A549 (cell line): ENCODE results near the gene SETBP1. TPM values are rescaled to one million over a fixed set of nuclear protein-coding genes. Genes with fewer than 3 reads are reported as not detected.

Source experiments
- ATAC-seq, 2 experiments: fragments of 200-7000 bp in 1 of 2; fragments of >200 bp in 1 of 2; cut with Nextera tagmentation in 1 of 2; cut with Tn5 transposase in 1 of 2; 3 replicates each; pipeline versions ENCODE4 v1.8.0 to v1.9.1; 2018 to 2020; ENCODE audit warnings: mild to moderate bottlenecking in 1 of 2, moderate library complexity in 1 of 2
- CTCF ChIA-PET: fragments of 300-600 bp; sonication (Branson Sonifier 250); formaldehyde crosslinking; extraction: SDS; loops from one replicate; lab custom pipeline; 2021; ENCODE audit warnings: antibody characterized with exemption, inconsistent platforms; lab: Yijun Ruan, JAX
- POLR2A ChIA-PET: fragments of 350-600 bp; formaldehyde crosslinking; extraction: SDS; loops from one replicate; lab custom pipeline; 2021; ENCODE audit warnings: antibody characterized with exemption, inconsistent platforms; lab: Yijun Ruan, JAX
- DNase-seq, 2 experiments: peaks; one replicate each; pipeline versions ENCODE4 v3.0.0 to v3.0.0-alpha.2; 2011 to 2016; ENCODE audit warnings: low read depth in 1 of 2, low spot score in 1 of 2
- FAIRE-seq: peaks from 2 replicates; lab custom pipeline; 2011; peaks lifted over from hg19 to GRCh38; lab: Jason Lieb, UNC
- H3K27ac ChIP-seq, 2 experiments: fragments of >200 bp; sonication (Bioruptor Twin); formaldehyde crosslinking; 3 replicates each; pipeline ENCODE4 v1.5.1; 2016 to 2017
- H3K4me1 ChIP-seq: fragments of >200 bp; sonication (Bioruptor Twin); formaldehyde crosslinking; 3 replicates; pipeline ENCODE4 v1.6.1; 2016
- H3K4me2 ChIP-seq: fragments of >200 bp; sonication (Bioruptor Twin); formaldehyde crosslinking; 3 replicates; pipeline ENCODE4 v1.6.1; 2016
- H3K4me3 ChIP-seq: fragments of >200 bp; sonication (Bioruptor Twin); formaldehyde crosslinking; 3 replicates; pipeline ENCODE4 v1.5.1; 2016
- H3K9me3 ChIP-seq: fragments of >200 bp; sonication (Bioruptor Twin); formaldehyde crosslinking; 3 replicates; pipeline ENCODE4 v1.6.1; 2016
- BHLHE40 ChIP-seq: IDR thresholded peaks from 2 replicates; pipeline ENCODE4 v1.6.1; 2012; ENCODE audit warnings: low read depth, low read length, inconsistent platforms
- CBX2 ChIP-seq: fragments of 200-600 bp; sonication (generic); IDR thresholded peaks from 2 replicates; pipeline ENCODE4 v1.6.1; 2016; ENCODE audit warnings: low read depth, mild to moderate bottlenecking, borderline replicate concordance
- CBX8 ChIP-seq: fragments of 200-600 bp; sonication (generic); IDR thresholded peaks from 2 replicates; pipeline ENCODE4 v1.6.1; 2016
- ESRRA ChIP-seq: fragments of 150-350 bp; IDR thresholded peaks from 2 replicates; pipeline ENCODE4 v1.6.1; 2014; ENCODE audit warnings: mild to moderate bottlenecking, low read length, borderline replicate concordance
- FOSL2 ChIP-seq, 2 experiments: fragments of 450-650 bp in 1 of 2; fragments of >200 bp in 1 of 2; sonication (Bioruptor Twin) in 1 of 2; formaldehyde crosslinking; IDR thresholded peaks; 2 replicates each; pipeline versions ENCODE4 v1.5.0 to v1.6.1; 2016 to 2020; ENCODE audit warnings: mild to moderate bottlenecking in 1 of 2, moderate library complexity in 1 of 2
- HDAC2 ChIP-seq: fragments of 200-600 bp; sonication (generic); IDR thresholded peaks from 2 replicates; pipeline ENCODE4 v1.6.1; 2016
- HOXB13 ChIP-seq: fragments of 250-450 bp; sonication (Bioruptor Pico); IDR thresholded peaks from 2 replicates; pipeline ENCODE4 v1.5.0; 2020; ENCODE audit warnings: low read depth, mild to moderate bottlenecking, moderate library complexity
- HOXB5 ChIP-seq: fragments of 250-450 bp; sonication (Bioruptor Pico); IDR thresholded peaks from 2 replicates; pipeline ENCODE4 v1.5.0; 2020; ENCODE audit warnings: mild to moderate bottlenecking, moderate library complexity
- JUN ChIP-seq, 2 experiments: fragments of >200 bp; sonication (Bioruptor Twin); formaldehyde crosslinking; IDR thresholded peaks; 2 replicates in 1 of 2; 3 replicates in 1 of 2; pipeline ENCODE4 v1.6.1; 2016 to 2017
- JUNB ChIP-seq: fragments of >200 bp; sonication (Bioruptor Twin); formaldehyde crosslinking; IDR thresholded peaks from 2 replicates; pipeline ENCODE4 v1.6.1; 2016
- KDM5A ChIP-seq: fragments of 200-600 bp; sonication (generic); IDR thresholded peaks from 2 replicates; pipeline ENCODE4 v1.6.1; 2016; ENCODE audit warnings: antibody characterized with exemption, mild to moderate bottlenecking
- MAFK ChIP-seq: fragments of 450-650 bp; IDR thresholded peaks from 2 replicates; pipeline ENCODE4 v1.6.1; 2014; ENCODE audit not compliant: partially characterized antibody
- MAZ ChIP-seq: fragments of 150-350 bp; IDR thresholded peaks from 2 replicates; pipeline ENCODE4 v1.6.1; 2014; ENCODE audit warnings: antibody characterized with exemption, low read depth, low read length, borderline replicate concordance
- NFE2L2 ChIP-seq: fragments of 150-350 bp; conservative IDR thresholded peaks from 2 replicates; pipeline ENCODE4 v1.6.1; 2014; ENCODE audit warnings: low read length
- PHF8 ChIP-seq: fragments of 200-600 bp; sonication (generic); IDR thresholded peaks from 2 replicates; pipeline ENCODE4 v1.6.1; 2016; ENCODE audit warnings: low read depth, mild to moderate bottlenecking, antibody characterized with exemption, moderate library complexity, borderline replicate concordance
- RAD21 ChIP-seq, 2 experiments: fragments of >200 bp in 1 of 2; sonication (Bioruptor Twin) in 1 of 2; formaldehyde crosslinking in 1 of 2; IDR thresholded peaks in 1 of 2; conservative IDR thresholded peaks in 1 of 2; 2 replicates in 1 of 2; 3 replicates in 1 of 2; pipeline ENCODE4 v1.6.1; 2012 to 2018; ENCODE audit warnings: inconsistent platforms in 1 of 2
- RARB ChIP-seq: fragments of 250-450 bp; sonication (Bioruptor Pico); IDR thresholded peaks from 2 replicates; pipeline ENCODE4 v1.8.0; 2021; ENCODE audit warnings: mild to moderate bottlenecking, moderate library complexity
- RFX5 ChIP-seq: fragments of 450-650 bp; IDR thresholded peaks from 2 replicates; pipeline ENCODE4 v1.7.1; 2014; ENCODE audit warnings: antibody characterized with exemption, mild to moderate bottlenecking, moderate library complexity
- SMC3 ChIP-seq: fragments of >200 bp; sonication (Bioruptor Twin); formaldehyde crosslinking; IDR thresholded peaks from 3 replicates; pipeline ENCODE4 v1.6.1; 2018; ENCODE audit warnings: inconsistent platforms
- SREBF2 ChIP-seq: fragments of 450-650 bp; IDR thresholded peaks from 2 replicates; pipeline ENCODE4 v1.6.1; 2014; ENCODE audit warnings: mild to moderate bottlenecking, moderate library complexity
- TP53 ChIP-seq: fragments of 250-450 bp; sonication (Bioruptor Pico); IDR thresholded peaks from 2 replicates; pipeline ENCODE4 v1.5.0; 2021; ENCODE audit warnings: mild to moderate bottlenecking, moderate library complexity
- ZNF302 ChIP-seq: fragments of 250-450 bp; sonication (Bioruptor Pico); IDR thresholded peaks from 2 replicates; pipeline ENCODE4 v1.9.0; 2021; ENCODE audit warnings: inconsistent platforms, mild to moderate bottlenecking, moderate library complexity
- ZSCAN20 ChIP-seq: fragments of 250-450 bp; sonication (Bioruptor Pico); IDR thresholded peaks from 2 replicates; pipeline ENCODE4 v1.8.0; 2022; ENCODE audit warnings: mild to moderate bottlenecking, moderate library complexity
- WGBS: methylation state at CpG from one replicate; pipeline ENCODE4 v1.1.6; 2017; ENCODE audit errors: missing lambda C conversion rate; 5-methylcytosine and 5-hydroxymethylcytosine counted together
- polyA plus RNA-seq, 4 experiments: library from polyadenylated mRNA; depleted of rRNA in 3 of 4; stranded (reverse); fragments of >200 nt; fragmentation: RNase III in 1 of 4; extraction: RNeasy Plus Mini Kit Qiagen cat#74134 plus additional on column Dnase treatment in 1 of 4; gene quantifications; 2 replicates in 3 of 4; 3 replicates in 1 of 4; pipeline ENCODE4 v1.2.3, GENCODE V29; 2011 to 2017
- TF ChIP-seq, protein P1 (sequence below): fragments of >200 bp; sonication (Bioruptor Twin); formaldehyde crosslinking; IDR thresholded peaks from 3 replicates; pipeline ENCODE4 v1.5.1; 2016
- TF ChIP-seq, protein P2 (sequence below): IDR thresholded peaks from 2 replicates; pipeline ENCODE4 v1.6.1; 2012
- TF ChIP-seq, protein P3 (sequence below): fragments of 450-650 bp; IDR thresholded peaks from 2 replicates; pipeline ENCODE4 v1.6.1; 2014; ENCODE audit warnings: antibody characterized with exemption
- TF ChIP-seq, protein P4 (sequence below): fragments of 200-600 bp; sonication (generic); IDR thresholded peaks from 2 replicates; pipeline ENCODE4 v1.6.1; 2016; ENCODE audit warnings: antibody characterized with exemption, mild to moderate bottlenecking, moderate library complexity

Gene SETBP1
- polyA plus RNA-seq, 2 of the 4 experiments (the other 2 are of a cell fraction) = 0.50 to 1.9 TPM

DNA sequence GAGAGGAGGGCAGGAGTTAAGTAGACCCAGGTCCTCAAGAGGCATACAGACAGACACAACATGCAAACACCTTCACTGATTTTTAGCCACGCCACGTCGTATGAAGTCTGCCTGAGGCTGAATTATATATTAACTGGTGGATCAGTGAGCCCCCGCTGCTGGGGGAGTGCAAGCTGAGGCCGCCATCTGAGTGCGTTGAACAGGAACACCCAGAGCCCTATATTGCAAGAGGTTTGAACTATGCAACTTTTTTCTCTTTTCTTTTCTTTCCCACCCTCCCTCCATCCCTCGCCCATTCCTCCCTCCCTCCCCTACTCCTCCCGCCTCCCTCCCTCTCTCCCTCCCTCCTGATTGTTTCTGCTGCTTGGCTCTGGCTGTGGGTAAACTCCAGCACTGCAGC, 30.2 kb downstream of the SETBP1 start:
- no peak for FAIRE-seq
- POLR2A ChIA-PET = no interaction called here

DNA sequence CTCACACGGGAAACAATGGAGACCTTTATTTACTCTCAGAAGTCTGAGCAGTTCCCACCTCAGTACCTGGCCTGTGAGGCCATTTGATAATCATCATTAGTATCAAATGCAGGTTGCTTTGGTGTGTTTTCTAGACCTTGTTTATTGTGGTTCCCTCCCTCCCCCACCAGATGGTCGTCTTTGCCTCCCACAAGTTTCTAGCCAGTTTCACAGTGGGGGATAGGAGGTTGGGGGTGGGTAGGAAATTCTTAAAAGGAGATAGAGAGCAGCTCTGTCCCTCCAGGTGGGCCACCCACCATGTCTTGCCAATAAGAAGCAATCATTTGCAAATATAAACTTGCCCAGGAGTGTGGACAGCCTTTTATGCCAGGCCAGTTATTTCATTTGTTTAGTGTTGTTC, 31.3 kb downstream of the SETBP1 start:
- ChIA-PET POLR2A (no interaction called here), CTCF (no interaction called here)
- Histone ChIP-seq H3K4me3 (no peak overlapping the region), H3K9me3 (no peaks in the 10 kb centered on the region), H3K27ac (no peak overlapping the region), H3K4me2 (no peak overlapping the region), H3K4me1 (no peaks in the 10 kb centered on the region)
- no peak for ATAC-seq
- no peak for DNase-seq
- no peak for TF ChIP-seq ZSCAN20
- TF ChIP-seq ESRRA = no peak
- TF ChIP-seq HOXB5 = no peak
- TF ChIP-seq SREBF2 = no peak
- no peak for TF ChIP-seq ZNF302
- TF ChIP-seq, protein P1, sequence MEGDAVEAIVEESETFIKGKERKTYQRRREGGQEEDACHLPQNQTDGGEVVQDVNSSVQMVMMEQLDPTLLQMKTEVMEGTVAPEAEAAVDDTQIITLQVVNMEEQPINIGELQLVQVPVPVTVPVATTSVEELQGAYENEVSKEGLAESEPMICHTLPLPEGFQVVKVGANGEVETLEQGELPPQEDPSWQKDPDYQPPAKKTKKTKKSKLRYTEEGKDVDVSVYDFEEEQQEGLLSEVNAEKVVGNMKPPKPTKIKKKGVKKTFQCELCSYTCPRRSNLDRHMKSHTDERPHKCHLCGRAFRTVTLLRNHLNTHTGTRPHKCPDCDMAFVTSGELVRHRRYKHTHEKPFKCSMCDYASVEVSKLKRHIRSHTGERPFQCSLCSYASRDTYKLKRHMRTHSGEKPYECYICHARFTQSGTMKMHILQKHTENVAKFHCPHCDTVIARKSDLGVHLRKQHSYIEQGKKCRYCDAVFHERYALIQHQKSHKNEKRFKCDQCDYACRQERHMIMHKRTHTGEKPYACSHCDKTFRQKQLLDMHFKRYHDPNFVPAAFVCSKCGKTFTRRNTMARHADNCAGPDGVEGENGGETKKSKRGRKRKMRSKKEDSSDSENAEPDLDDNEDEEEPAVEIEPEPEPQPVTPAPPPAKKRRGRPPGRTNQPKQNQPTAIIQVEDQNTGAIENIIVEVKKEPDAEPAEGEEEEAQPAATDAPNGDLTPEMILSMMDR = no peak
- no peak for TF ChIP-seq CBX8
- no peak for TF ChIP-seq JUNB
- TF ChIP-seq HOXB13 (CRISPR knock-in tag) = no peak
- TF ChIP-seq, protein P2, sequence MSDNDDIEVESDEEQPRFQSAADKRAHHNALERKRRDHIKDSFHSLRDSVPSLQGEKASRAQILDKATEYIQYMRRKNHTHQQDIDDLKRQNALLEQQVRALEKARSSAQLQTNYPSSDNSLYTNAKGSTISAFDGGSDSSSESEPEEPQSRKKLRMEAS = no peak
- TF ChIP-seq SMC3 = no peak
- no peak for TF ChIP-seq CBX2
- no peak for TF ChIP-seq MAFK
- TF ChIP-seq RFX5 = no peak
- no peak for TF ChIP-seq KDM5A
- TF ChIP-seq TP53 (CRISPR knock-in tag) = no peak
- no peak for TF ChIP-seq BHLHE40
- no peak for TF ChIP-seq JUN (IDR thresholded peaks at IDR 0.05)
- TF ChIP-seq PHF8 = no peak
- FAIRE-seq = no peak
- WGBS = 48% methylated on average over 2 of the region's 2 CpGs

More for the DNA sequence above, 30.2 kb downstream of the SETBP1 start:
- H3K4me2 ChIP-seq = no peak overlapping the region
- ATAC-seq (no peak), DNase-seq (no peak)
- H3K4me1 ChIP-seq = no peaks in the 10 kb centered on the region
- no peak overlapping the region for H3K27ac ChIP-seq
- TF ChIP-seq HDAC2 (no peak), ZSCAN20 (no peak), RAD21 (conservative IDR thresholded peaks at IDR 0.05 in 1 of 2, IDR thresholded peaks at IDR 0.05 in 1 of 2) (no peak), PHF8 (no peak), NFE2L2 (no peak), ESRRA (no peak), FOSL2 (IDR thresholded peaks at IDR 0.05) (no peak), FOSL2 (CRISPR knock-in tag; IDR thresholded peaks at IDR 0.05) (no peak), MAZ (no peak), RARB (no peak)
- TF ChIP-seq, protein P3, sequence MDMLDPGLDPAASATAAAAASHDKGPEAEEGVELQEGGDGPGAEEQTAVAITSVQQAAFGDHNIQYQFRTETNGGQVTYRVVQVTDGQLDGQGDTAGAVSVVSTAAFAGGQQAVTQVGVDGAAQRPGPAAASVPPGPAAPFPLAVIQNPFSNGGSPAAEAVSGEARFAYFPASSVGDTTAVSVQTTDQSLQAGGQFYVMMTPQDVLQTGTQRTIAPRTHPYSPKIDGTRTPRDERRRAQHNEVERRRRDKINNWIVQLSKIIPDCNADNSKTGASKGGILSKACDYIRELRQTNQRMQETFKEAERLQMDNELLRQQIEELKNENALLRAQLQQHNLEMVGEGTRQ = no peak
- TF ChIP-seq, protein P4, sequence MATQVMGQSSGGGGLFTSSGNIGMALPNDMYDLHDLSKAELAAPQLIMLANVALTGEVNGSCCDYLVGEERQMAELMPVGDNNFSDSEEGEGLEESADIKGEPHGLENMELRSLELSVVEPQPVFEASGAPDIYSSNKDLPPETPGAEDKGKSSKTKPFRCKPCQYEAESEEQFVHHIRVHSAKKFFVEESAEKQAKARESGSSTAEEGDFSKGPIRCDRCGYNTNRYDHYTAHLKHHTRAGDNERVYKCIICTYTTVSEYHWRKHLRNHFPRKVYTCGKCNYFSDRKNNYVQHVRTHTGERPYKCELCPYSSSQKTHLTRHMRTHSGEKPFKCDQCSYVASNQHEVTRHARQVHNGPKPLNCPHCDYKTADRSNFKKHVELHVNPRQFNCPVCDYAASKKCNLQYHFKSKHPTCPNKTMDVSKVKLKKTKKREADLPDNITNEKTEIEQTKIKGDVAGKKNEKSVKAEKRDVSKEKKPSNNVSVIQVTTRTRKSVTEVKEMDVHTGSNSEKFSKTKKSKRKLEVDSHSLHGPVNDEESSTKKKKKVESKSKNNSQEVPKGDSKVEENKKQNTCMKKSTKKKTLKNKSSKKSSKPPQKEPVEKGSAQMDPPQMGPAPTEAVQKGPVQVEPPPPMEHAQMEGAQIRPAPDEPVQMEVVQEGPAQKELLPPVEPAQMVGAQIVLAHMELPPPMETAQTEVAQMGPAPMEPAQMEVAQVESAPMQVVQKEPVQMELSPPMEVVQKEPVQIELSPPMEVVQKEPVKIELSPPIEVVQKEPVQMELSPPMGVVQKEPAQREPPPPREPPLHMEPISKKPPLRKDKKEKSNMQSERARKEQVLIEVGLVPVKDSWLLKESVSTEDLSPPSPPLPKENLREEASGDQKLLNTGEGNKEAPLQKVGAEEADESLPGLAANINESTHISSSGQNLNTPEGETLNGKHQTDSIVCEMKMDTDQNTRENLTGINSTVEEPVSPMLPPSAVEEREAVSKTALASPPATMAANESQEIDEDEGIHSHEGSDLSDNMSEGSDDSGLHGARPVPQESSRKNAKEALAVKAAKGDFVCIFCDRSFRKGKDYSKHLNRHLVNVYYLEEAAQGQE = no peak
- no peaks in the 10 kb centered on the region for H3K9me3 ChIP-seq
- CTCF ChIA-PET = interaction anchor here (0.6 kb wide), 1 partner anchor 1649 kb away, joined by 6 read pairs; no protein-coding TSS in a partner anchor
- 94% methylated on average over 6 of the region's 8 CpGs for WGBS
- H3K4me3 ChIP-seq = no peak overlapping the region
